Lower leg skin (tissue), 3 donors: ENCODE results near the gene WEE1.

Source experiments
- POLR2A ChIP-seq, 2 donors: fragments of 450-650 bp; IDR thresholded peaks; one replicate each; pipeline ENCODE4 v1.6.1; 2016 to 2017; ENCODE audit warnings: antibody characterized with exemption in 2 of 2, mild to moderate bottlenecking in 1 of 2, moderate library complexity in 1 of 2
- TF ChIP-seq, protein P1 (sequence below), 3 donors: fragments of 450-650 bp; IDR thresholded peaks; one replicate each; pipeline ENCODE4 v1.5.1; 2016; ENCODE audit warnings: antibody characterized with exemption in 3 of 3, mild to moderate bottlenecking in 3 of 3, moderate library complexity in 2 of 3

DNA sequence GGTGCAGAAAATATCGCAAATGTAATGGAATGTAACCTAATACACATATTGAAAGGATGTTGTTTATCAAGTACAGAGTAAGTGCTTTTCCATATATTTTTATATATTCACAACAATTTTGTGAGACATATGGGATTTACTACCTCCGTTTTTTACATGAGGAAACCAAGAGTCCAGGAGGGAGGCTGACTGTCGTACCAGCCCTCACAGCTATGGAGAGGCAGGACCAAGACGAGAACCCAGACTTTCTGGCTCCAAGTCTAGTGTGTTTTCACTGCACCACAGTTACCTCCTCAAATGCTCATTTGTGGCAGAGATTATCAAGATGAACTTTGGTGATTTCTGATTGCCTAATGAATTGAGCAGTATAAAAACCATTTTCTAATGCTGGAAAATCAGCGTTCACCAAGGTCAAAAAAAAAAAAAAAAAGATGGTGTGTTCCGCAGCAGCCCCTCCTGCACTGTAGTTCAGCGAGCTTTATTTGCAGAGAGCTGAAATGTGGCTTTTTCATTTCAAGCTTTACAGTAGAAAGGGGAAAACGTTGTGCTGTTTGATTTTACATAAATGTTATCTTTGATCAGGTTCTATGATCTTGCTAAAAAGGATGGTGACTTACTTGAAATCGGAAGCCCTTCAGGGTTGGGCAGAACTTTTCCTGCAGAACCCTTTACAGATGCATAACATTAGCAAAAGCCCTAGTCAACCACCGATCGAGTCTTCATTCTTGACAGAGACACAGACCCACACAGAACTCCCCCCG lies 44.7 kb upstream of the WEE1 start:
- TF ChIP-seq, protein P1, sequence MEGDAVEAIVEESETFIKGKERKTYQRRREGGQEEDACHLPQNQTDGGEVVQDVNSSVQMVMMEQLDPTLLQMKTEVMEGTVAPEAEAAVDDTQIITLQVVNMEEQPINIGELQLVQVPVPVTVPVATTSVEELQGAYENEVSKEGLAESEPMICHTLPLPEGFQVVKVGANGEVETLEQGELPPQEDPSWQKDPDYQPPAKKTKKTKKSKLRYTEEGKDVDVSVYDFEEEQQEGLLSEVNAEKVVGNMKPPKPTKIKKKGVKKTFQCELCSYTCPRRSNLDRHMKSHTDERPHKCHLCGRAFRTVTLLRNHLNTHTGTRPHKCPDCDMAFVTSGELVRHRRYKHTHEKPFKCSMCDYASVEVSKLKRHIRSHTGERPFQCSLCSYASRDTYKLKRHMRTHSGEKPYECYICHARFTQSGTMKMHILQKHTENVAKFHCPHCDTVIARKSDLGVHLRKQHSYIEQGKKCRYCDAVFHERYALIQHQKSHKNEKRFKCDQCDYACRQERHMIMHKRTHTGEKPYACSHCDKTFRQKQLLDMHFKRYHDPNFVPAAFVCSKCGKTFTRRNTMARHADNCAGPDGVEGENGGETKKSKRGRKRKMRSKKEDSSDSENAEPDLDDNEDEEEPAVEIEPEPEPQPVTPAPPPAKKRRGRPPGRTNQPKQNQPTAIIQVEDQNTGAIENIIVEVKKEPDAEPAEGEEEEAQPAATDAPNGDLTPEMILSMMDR (IDR thresholded peaks at IDR 0.05): no peak
- TF ChIP-seq POLR2A (IDR thresholded peaks at IDR 0.05): no peak
